Measurements from ENCODE around the gene SLC6A6.

Gene SLC6A6

DNA sequence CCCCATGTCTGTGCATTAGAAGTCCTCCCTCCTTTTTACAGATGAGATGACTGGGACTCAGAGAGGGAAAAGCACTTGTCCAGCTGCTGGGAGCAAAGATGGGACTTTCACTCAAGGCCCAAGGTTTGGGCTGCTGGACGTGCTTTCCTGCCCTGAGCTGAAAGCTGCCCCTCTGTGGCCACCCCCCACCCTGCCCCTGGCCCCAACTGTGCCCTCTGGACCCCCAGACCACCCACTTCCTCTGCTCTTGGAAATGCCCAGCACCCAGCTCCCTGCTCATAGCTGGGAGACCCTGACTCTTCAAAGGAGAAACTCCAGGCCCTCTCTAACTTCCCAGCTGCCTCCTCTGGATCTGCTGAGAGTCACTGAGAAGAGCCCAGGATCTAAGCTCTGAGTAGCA is 117.0 kb downstream of the SLC6A6 start:
- Histone ChIP-seq H2AFZ (ENCODE audit: insufficient read depth, low read length, poor library complexity) (no peak overlapping the region), H3K4me3 (ENCODE audit: low read depth, low read length) (no peak overlapping the region), H4K8ac (ENCODE audit: low read depth, low read length) (no peak overlapping the region), H3K4ac (ENCODE audit: low read depth, low read length) (no peak overlapping the region), H3K36me3 (ENCODE audit: control insufficient read depth in 1 of 2, insufficient read depth in 2 of 2, low read length in 2 of 2) (no peaks in the 10 kb centered on the region), H3K27ac (ENCODE audit: low read depth, low read length) (no peak overlapping the region), H2AK5ac (ENCODE audit: low read length) (no peak overlapping the region), H2BK12ac (ENCODE audit: low read length) (no peak overlapping the region), H2BK5ac (ENCODE audit: low read depth, low read length, poor library complexity) (no peak overlapping the region), H3K4me1 (ENCODE audit: control insufficient read depth in 1 of 2, insufficient read depth in 2 of 2, low read length in 2 of 2) (peaks cover under 1 to 9% of the 10 kb centered on the region in 2 experiments), H3K23ac (ENCODE audit: low read length) (no peak overlapping the region), H3K14ac (ENCODE audit: low read length) (no peak overlapping the region), H3K4me2 (ENCODE audit: low read length) (no peak overlapping the region), H3K18ac (ENCODE audit: low read length) (no peak overlapping the region), H4K12ac (ENCODE audit: low read depth, low read length) (no peak overlapping the region), H2BK120ac (ENCODE audit: insufficient read depth, low read length, poor library complexity) (no peak overlapping the region), H3K9ac (ENCODE audit: low read length) (no peak overlapping the region), H3K27me3 (ENCODE audit: insufficient read depth, low read length) (no peaks in the 10 kb centered on the region), H3K79me2 (ENCODE audit: control insufficient read depth, insufficient read depth, low read length, poor library complexity) (no peaks in the 10 kb centered on the region), H3K9me3 (ENCODE audit: insufficient read depth, low read depth, low read length) (no peaks in the 10 kb centered on the region), H4K91ac (ENCODE audit: low read depth, low read length) (no peak overlapping the region), H3K79me1 (ENCODE audit: low read length) (no peaks in the 10 kb centered on the region)
- no CpG with 5 or more reads among the region's 1 CpG for whole genome bisulfite sequencing (ENCODE audit: extremely low coverage, insufficient coverage, insufficient read length)
- DNase-seq = no peak

DNA sequence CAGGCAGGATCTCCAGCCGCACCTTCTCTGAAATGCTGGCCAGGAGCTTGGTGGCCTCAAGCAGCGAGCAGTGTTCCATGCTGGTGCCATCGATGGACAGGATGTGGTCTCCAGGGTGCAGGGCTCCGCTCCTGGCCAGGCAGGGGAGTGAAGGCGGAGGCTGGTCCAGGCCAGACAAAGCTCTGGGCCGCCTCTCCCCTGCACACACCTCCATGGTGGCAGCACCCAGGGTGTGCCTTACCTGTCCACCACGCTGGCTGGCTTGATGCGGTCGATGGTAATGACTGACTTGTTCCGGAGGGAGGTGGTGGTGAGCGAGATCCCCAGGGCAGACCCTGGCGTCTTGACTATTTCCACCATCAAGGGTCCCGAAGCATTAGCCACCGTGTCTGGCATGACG is 117.7 kb downstream of the SLC6A6 start:
- no peak overlapping the region for H2AK5ac ChIP-seq (ENCODE audit: low read length)
- no peak overlapping the region for H3K27ac ChIP-seq (ENCODE audit: low read depth, low read length)
- H3K9ac ChIP-seq (ENCODE audit: low read length) = no peak overlapping the region
- no peak overlapping the region for H4K8ac ChIP-seq (ENCODE audit: low read depth, low read length)
- no peak overlapping the region for H2BK5ac ChIP-seq (ENCODE audit: low read depth, low read length, poor library complexity)
- WGBS (ENCODE audit: extremely low coverage, insufficient coverage, insufficient read length) = no CpG with 5 or more reads among the region's 15 CpGs
- no peak overlapping the region for H3K4me3 ChIP-seq (ENCODE audit: low read depth, low read length)
- H4K91ac ChIP-seq (ENCODE audit: low read depth, low read length) = no peak overlapping the region
- H3K4me2 ChIP-seq (ENCODE audit: low read length) = no peak overlapping the region
- H3K14ac ChIP-seq (ENCODE audit: low read length) = no peak overlapping the region
- DNase-seq = no peak
- no peak overlapping the region for H2BK12ac ChIP-seq (ENCODE audit: low read length)
- H3K79me2 ChIP-seq (ENCODE audit: control insufficient read depth, insufficient read depth, low read length, poor library complexity) = no peaks in the 10 kb centered on the region
- no peaks in the 10 kb centered on the region for H3K79me1 ChIP-seq (ENCODE audit: low read length)
- peaks cover 6 to 9% of the 10 kb centered on the region in 2 experiments for H3K4me1 ChIP-seq (ENCODE audit: control insufficient read depth in 1 of 2, insufficient read depth in 2 of 2, low read length in 2 of 2)
- H2AFZ ChIP-seq (ENCODE audit: insufficient read depth, low read length, poor library complexity) = no peak overlapping the region
- H3K18ac ChIP-seq (ENCODE audit: low read length) = no peak overlapping the region
- H3K36me3 ChIP-seq (ENCODE audit: control insufficient read depth in 1 of 2, insufficient read depth in 2 of 2, low read length in 2 of 2) = no peaks in the 10 kb centered on the region
- H3K27me3 ChIP-seq (ENCODE audit: insufficient read depth, low read length) = no peaks in the 10 kb centered on the region
- H4K12ac ChIP-seq (ENCODE audit: low read depth, low read length) = no peak overlapping the region
- no peak overlapping the region for H3K4ac ChIP-seq (ENCODE audit: low read depth, low read length)
- H3K23ac ChIP-seq (ENCODE audit: low read length) = no peak overlapping the region
- H2BK120ac ChIP-seq (ENCODE audit: insufficient read depth, low read length, poor library complexity) = no peak overlapping the region
- no peaks in the 10 kb centered on the region for H3K9me3 ChIP-seq (ENCODE audit: insufficient read depth, low read depth, low read length)

GRCh38 chr3:14520967-14521366 is 118.6 kb downstream of the SLC6A6 start:
- no peak overlapping the region for H2BK120ac ChIP-seq (ENCODE audit: insufficient read depth, low read length, poor library complexity)
- no peak overlapping the region for H3K9ac ChIP-seq (ENCODE audit: low read length)
- H4K91ac ChIP-seq (ENCODE audit: low read depth, low read length) = no peak overlapping the region
- no peak overlapping the region for H4K8ac ChIP-seq (ENCODE audit: low read depth, low read length)
- H3K79me1 ChIP-seq (ENCODE audit: low read length) = no peaks in the 10 kb centered on the region
- no peak overlapping the region for H3K4me2 ChIP-seq (ENCODE audit: low read length)
- no peak overlapping the region for H3K23ac ChIP-seq (ENCODE audit: low read length)
- H4K12ac ChIP-seq (ENCODE audit: low read depth, low read length) = no peak overlapping the region
- H2AK5ac ChIP-seq (ENCODE audit: low read length) = no peak overlapping the region
- no CpG with 5 or more reads among the region's 8 CpGs for WGBS (ENCODE audit: extremely low coverage, insufficient coverage, insufficient read length)
- no peak overlapping the region for H3K4me3 ChIP-seq (ENCODE audit: low read depth, low read length)
- H2BK5ac ChIP-seq (ENCODE audit: low read depth, low read length, poor library complexity) = no peak overlapping the region
- no peaks in the 10 kb centered on the region for H3K9me3 ChIP-seq (ENCODE audit: insufficient read depth, low read depth, low read length)
- no peak overlapping the region for H3K14ac ChIP-seq (ENCODE audit: low read length)
- H3K4ac ChIP-seq (ENCODE audit: low read depth, low read length) = no peak overlapping the region
- H3K18ac ChIP-seq (ENCODE audit: low read length) = no peak overlapping the region
- peaks cover 6 to 9% of the 10 kb centered on the region in 2 experiments for H3K4me1 ChIP-seq (ENCODE audit: control insufficient read depth in 1 of 2, insufficient read depth in 2 of 2, low read length in 2 of 2)
- no peaks in the 10 kb centered on the region for H3K36me3 ChIP-seq (ENCODE audit: control insufficient read depth in 1 of 2, insufficient read depth in 2 of 2, low read length in 2 of 2)
- H2BK12ac ChIP-seq (ENCODE audit: low read length) = no peak overlapping the region
- no peaks in the 10 kb centered on the region for H3K27me3 ChIP-seq (ENCODE audit: insufficient read depth, low read length)
- H3K79me2 ChIP-seq (ENCODE audit: control insufficient read depth, insufficient read depth, low read length, poor library complexity) = no peaks in the 10 kb centered on the region
- H3K27ac ChIP-seq (ENCODE audit: low read depth, low read length) = no peak overlapping the region
- H2AFZ ChIP-seq (ENCODE audit: insufficient read depth, low read length, poor library complexity) = no peak overlapping the region
- DNase-seq = peak; percentile 56 to 84

DNA sequence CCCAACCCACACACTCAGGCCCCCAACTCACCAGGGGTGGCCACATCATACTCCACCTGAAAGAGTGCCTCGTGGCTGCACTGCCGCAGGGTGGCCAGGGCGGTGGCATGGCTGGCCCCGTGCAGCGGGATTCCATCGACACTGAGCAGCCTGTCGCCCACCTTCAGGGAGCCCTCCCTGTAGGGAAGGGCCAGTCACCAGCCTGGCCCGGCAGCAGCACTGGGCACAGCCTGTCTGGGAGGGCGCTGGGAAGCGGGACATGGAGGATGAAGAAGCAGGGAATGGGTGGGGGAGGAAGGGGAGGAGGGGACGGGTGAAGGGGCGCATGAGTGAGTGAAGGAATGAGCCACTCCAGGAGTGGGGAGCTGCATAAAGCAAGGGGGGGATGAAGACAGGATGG is 119.2 kb downstream of the SLC6A6 start:
- H4K12ac ChIP-seq (ENCODE audit: low read depth, low read length) = no peak overlapping the region
- no peak overlapping the region for H3K18ac ChIP-seq (ENCODE audit: low read length)
- no peak overlapping the region for H4K91ac ChIP-seq (ENCODE audit: low read depth, low read length)
- WGBS (ENCODE audit: extremely low coverage, insufficient coverage, insufficient read length) = no CpG with 5 or more reads among the region's 12 CpGs
- H3K14ac ChIP-seq (ENCODE audit: low read length) = no peak overlapping the region
- no peak overlapping the region for H2AFZ ChIP-seq (ENCODE audit: insufficient read depth, low read length, poor library complexity)
- H3K79me2 ChIP-seq (ENCODE audit: control insufficient read depth, insufficient read depth, low read length, poor library complexity) = no peaks in the 10 kb centered on the region
- H2BK12ac ChIP-seq (ENCODE audit: low read length) = no peak overlapping the region
- H3K4me1 ChIP-seq (ENCODE audit: control insufficient read depth in 1 of 2, insufficient read depth in 2 of 2, low read length in 2 of 2) = peaks cover 6 to 12% of the 10 kb centered on the region in 2 experiments
- no peak overlapping the region for H3K23ac ChIP-seq (ENCODE audit: low read length)
- no peak for DNase-seq
- no peak overlapping the region for H3K4ac ChIP-seq (ENCODE audit: low read depth, low read length)
- no peak overlapping the region for H2BK5ac ChIP-seq (ENCODE audit: low read depth, low read length, poor library complexity)
- H2BK120ac ChIP-seq (ENCODE audit: insufficient read depth, low read length, poor library complexity) = no peak overlapping the region
- no peak overlapping the region for H3K9ac ChIP-seq (ENCODE audit: low read length)
- H2AK5ac ChIP-seq (ENCODE audit: low read length) = no peak overlapping the region
- no peaks in the 10 kb centered on the region for H3K9me3 ChIP-seq (ENCODE audit: insufficient read depth, low read depth, low read length)
- H3K27me3 ChIP-seq (ENCODE audit: insufficient read depth, low read length) = no peaks in the 10 kb centered on the region
- no peak overlapping the region for H3K4me3 ChIP-seq (ENCODE audit: low read depth, low read length)
- no peak overlapping the region for H3K4me2 ChIP-seq (ENCODE audit: low read length)
- no peak overlapping the region for H3K27ac ChIP-seq (ENCODE audit: low read depth, low read length)
- no peaks in the 10 kb centered on the region for H3K36me3 ChIP-seq (ENCODE audit: control insufficient read depth in 1 of 2, insufficient read depth in 2 of 2, low read length in 2 of 2)
- H3K79me1 ChIP-seq (ENCODE audit: low read length) = no peaks in the 10 kb centered on the region
- H4K8ac ChIP-seq (ENCODE audit: low read depth, low read length) = no peak overlapping the region
